GM12892 (cell line): ENCODE data around the gene JARID2.

Source experiments
- POLR2A ChIP-seq: IDR thresholded peaks from 2 replicates; pipeline ENCODE4 v1.6.1; 2011; ENCODE audit warnings: low read depth, low read length, control low read depth
- POLR2AphosphoS5 ChIP-seq: IDR thresholded peaks from 2 replicates; pipeline ENCODE4 v1.6.1; 2011; ENCODE audit warnings: low read depth, low read length, control low read depth
- TAF1 ChIP-seq: IDR thresholded peaks from 2 replicates; pipeline ENCODE4 v1.6.1; 2011; ENCODE audit warnings: low read depth, mild to moderate bottlenecking, control low read depth, low read length, borderline replicate concordance

DNA sequence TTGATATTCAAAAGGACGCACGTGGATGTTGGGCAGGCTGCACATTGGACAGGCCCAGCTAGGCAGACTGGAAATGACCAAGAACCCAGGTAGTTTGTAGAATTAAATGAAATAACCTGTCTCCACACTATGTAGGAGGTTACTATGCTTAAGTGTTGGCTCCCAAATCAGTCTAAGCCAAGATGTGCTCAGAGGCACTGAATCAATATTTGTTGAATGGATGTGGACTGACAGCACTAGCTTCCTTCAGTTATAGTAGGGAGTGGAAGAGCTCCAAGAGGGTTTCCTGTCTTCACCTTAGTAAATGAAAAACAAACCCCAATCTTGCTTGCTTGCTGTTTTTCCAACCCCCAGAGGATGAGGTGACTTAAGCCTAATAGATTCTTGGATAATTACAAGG is 180.5 kb downstream of the JARID2 start:
- TF ChIP-seq POLR2A: no peak
- TF ChIP-seq POLR2AphosphoS5: no peak
- TF ChIP-seq TAF1: no peak
